Panc1 (cell line): Measurements from ENCODE around the gene PAX2. TPM values are rescaled to one million over a fixed set of nuclear protein-coding genes. Genes with fewer than 3 reads are reported as not detected.

Experiments
- ATAC-seq: fragments of 200-7000 bp; cut with Tn5 transposase; 2 replicates; pipeline ENCODE4 v1.9.1; 2020; ENCODE audit warnings: mild to moderate bottlenecking, moderate library complexity
- BruUV-seq: library from RNA; stranded (reverse); fragments of 400-500 nt; replicated peaks from 2 replicates; lab custom pipeline; 2021; lab: Mats Ljungman, UMichigan
- CTCF ChIA-PET: fragments of 300-600 bp; sonication (Branson Sonifier 250); formaldehyde crosslinking; loops from one replicate; lab custom pipeline; 2022; ENCODE audit warnings: antibody characterized with exemption; lab: Charles Lee
- POLR2A ChIA-PET: fragments of 300-600 bp; sonication (Branson Sonifier 250); formaldehyde crosslinking; loops from one replicate; lab custom pipeline; 2022; ENCODE audit warnings: antibody characterized with exemption; lab: Charles Lee
- DNase-seq: peaks from one replicate; pipeline ENCODE4 v3.0.0-alpha.2; 2010; ENCODE audit warnings: low read depth, low spot score
- H3K27ac ChIP-seq: 2 replicates; pipeline ENCODE4 v1.5.1; 2011; ENCODE audit warnings: mild to moderate bottlenecking, low read length, inconsistent platforms
- H3K27me3 ChIP-seq: fragments of 200-500 bp; sonication (Bioruptor generic); 2 replicates; pipeline ENCODE4 v1.6.0; 2014; ENCODE audit warnings: low read length, inconsistent platforms; ENCODE audit not compliant: control insufficient read depth, insufficient read depth
- H3K36me3 ChIP-seq: fragments of 200-500 bp; sonication (Bioruptor generic); 2 replicates; pipeline ENCODE4 v1.5.1; 2014; ENCODE audit warnings: inconsistent platforms, mild to moderate bottlenecking, low read length, moderate library complexity; ENCODE audit not compliant: control insufficient read depth, insufficient read depth
- H3K4me1 ChIP-seq: 2 replicates; pipeline ENCODE4 v1.5.1; 2011; ENCODE audit warnings: inconsistent platforms, mild to moderate bottlenecking, low read length, moderate library complexity; ENCODE audit not compliant: control insufficient read depth, insufficient read depth
- H3K4me3 ChIP-seq, 2 experiments: 2 replicates each; pipeline ENCODE4 v1.5.1; 2011 to 2012; ENCODE audit warnings: low read depth in 2 of 2, low read length in 2 of 2, mild to moderate bottlenecking in 2 of 2, inconsistent platforms in 1 of 2, moderate library complexity in 1 of 2
- H3K9me3 ChIP-seq: fragments of 200-500 bp; sonication (Bioruptor generic); 2 replicates; pipeline ENCODE4 v1.5.1; 2014; ENCODE audit warnings: low read depth, mild to moderate bottlenecking, inconsistent platforms, low read length, moderate library complexity; ENCODE audit not compliant: control insufficient read depth, insufficient read depth
- CTCF ChIP-seq: fragments of 450-650 bp; IDR thresholded peaks from 2 replicates; pipeline ENCODE4 v1.5.1; 2017; ENCODE audit warnings: mild to moderate bottlenecking
- POLR2AphosphoS5 ChIP-seq: IDR thresholded peaks from 2 replicates; pipeline ENCODE4 v1.6.1; 2012; ENCODE audit warnings: mild to moderate bottlenecking, low read depth, low read length, moderate library complexity
- REST ChIP-seq, 2 experiments: IDR thresholded peaks; 2 replicates each; pipeline ENCODE4 v1.6.1; 2011 to 2012; ENCODE audit warnings: low read depth in 2 of 2, control low read depth in 1 of 2, low read length in 1 of 2, mild to moderate bottlenecking in 1 of 2, moderate library complexity in 1 of 2; ENCODE audit not compliant: insufficient read depth in 1 of 2
- SIN3A ChIP-seq: IDR thresholded peaks from 2 replicates; pipeline ENCODE4 v1.6.1; 2012; ENCODE audit warnings: low read depth, mild to moderate bottlenecking, low read length, moderate library complexity, borderline replicate concordance; ENCODE audit not compliant: insufficient read depth
- TCF7L2 ChIP-seq: IDR thresholded peaks from 2 replicates; pipeline ENCODE4 v1.6.1; 2011; ENCODE audit warnings: mild to moderate bottlenecking, low read depth, low read length, inconsistent platforms
- in situ Hi-C: cut with HindIII; loops from 2 replicates; pipeline ENCODE4 v1.10.0; 2016; ENCODE audit warnings: low sequenced_read_pairs, low pct_unique_long_range_greater_than_20kb
- intact Hi-C: fragments of 100-400 bp; cut with micrococcal nuclease; formaldehyde crosslinking; loops from one replicate; pipeline ENCODE4 v1.10.0; 2022; ENCODE audit not compliant: unreplicated experiment
- total RNA-seq: library from RNA; stranded (reverse); gene quantifications from one replicate; pipeline ENCODE4 v1.2.1, GENCODE V29; 2021; ENCODE audit not compliant: unreplicated experiment

PAX2 gene
- total RNA-seq, 1 experiment from 2014 or later = 72.3 TPM

- DNase-seq (no peak), ATAC-seq (no peak)
- Histone ChIP-seq H3K27ac (peak overlapping the region; percentile 99), H3K4me3 (peak overlapping the region; percentile 54 to 77), H3K9me3 (no peaks in the 10 kb centered on the region), H3K4me1 (peaks cover 46% of the 10 kb centered on the region), H3K27me3 (no peaks in the 10 kb centered on the region), H3K36me3 (no peaks in the 10 kb centered on the region)
- intact Hi-C loops = loop anchor here (5.0 kb wide), 2 partner anchors 67 to 138 kb away; no protein-coding TSS in a partner anchor
- ChIA-PET CTCF (interaction anchor here (0.6 to 2.2 kb wide), 2 partner anchors 139 to 363 kb away, joined by 3 to 6 read pairs; no protein-coding TSS in a partner anchor), POLR2A (interaction anchor here (0.5 kb wide), 1 partner anchor 190 kb away, joined by 6 read pairs; no protein-coding TSS in a partner anchor)
- BruUV-seq = no TSS peak
- TF ChIP-seq CTCF (no peak), REST (IDR thresholded peaks at IDR 0.05; ENCODE audit: insufficient read depth in 1 of 2, low read depth in 2 of 2, low read length in 1 of 2) (no peak), POLR2AphosphoS5 (0 out of 2 replicates have a peak, but pooled peaks have one; percentile 26)
- in situ Hi-C loops = no loop called here
These were observed 5.6 kb upstream of the PAX2 start for GRCh38 chr10:100739517-100740368.

- Histone ChIP-seq H3K27me3 (no peaks in the 10 kb centered on the region), H3K4me3 (peak overlapping the region; percentile 54 to 77), H3K4me1 (peaks cover 42% of the 10 kb centered on the region), H3K27ac (peak overlapping the region; percentile 99), H3K9me3 (no peaks in the 10 kb centered on the region), H3K36me3 (no peaks in the 10 kb centered on the region)
- in situ Hi-C loops = no loop called here
- intact Hi-C loops = loop anchor here (5.0 kb wide), 2 partner anchors 68 to 137 kb away; no protein-coding TSS in a partner anchor
- ChIA-PET POLR2A (interaction anchor here (0.6 to 1.0 kb wide), 8 partner anchors 9 to 318 kb away, joined by 3 to 13 read pairs (median 4); no protein-coding TSS in a partner anchor), CTCF (interaction anchor here (0.6 to 2.2 kb wide), 6 partner anchors 34 to 236 kb away, joined by 3 to 21 read pairs (median 8); no protein-coding TSS in a partner anchor)
- TSS peak; percentile 56 for BruUV-seq
- DNase-seq (no peak), ATAC-seq (no peak)
- TF ChIP-seq TCF7L2 = no peak
- TF ChIP-seq SIN3A = no peak
These were observed 4.7 kb upstream of the PAX2 start for GRCh38 chr10:100740476-100741377.
